Sigmoid colon (tissue), 7 donors: ENCODE data around the gene TMEM126A. TPM values are rescaled to one million over a fixed set of nuclear protein-coding genes. Genes with fewer than 3 reads are reported as not detected.

Experiments
- DNase-seq: peaks from one replicate; pipeline ENCODE4 v3.0.0-alpha.2; 2019
- H3K27ac ChIP-seq, 4 donors: fragments of 200-600 bp; sonication (generic); one replicate each; pipeline ENCODE4 v1.5.1; 2016 to 2019; ENCODE audit warnings: mild to moderate bottlenecking in 1 of 4
- H3K27me3 ChIP-seq, 3 donors: fragments of 200-600 bp; sonication (generic); one replicate each; pipeline ENCODE4 v1.5.1; 2019; ENCODE audit warnings: mild to moderate bottlenecking in 1 of 3
- H3K36me3 ChIP-seq, 4 donors: fragments of 200-600 bp; sonication (generic); one replicate each; pipeline ENCODE4 v1.5.1; 2016 to 2019
- H3K4me1 ChIP-seq, 4 donors: fragments of 200-600 bp; sonication (generic); one replicate each; pipeline ENCODE4 v1.5.1; 2017 to 2019
- H3K4me3 ChIP-seq, 4 donors: fragments of 200-600 bp; sonication (generic); one replicate each; pipeline ENCODE4 v1.5.1; 2017 to 2019; ENCODE audit warnings: mild to moderate bottlenecking in 2 of 4, moderate library complexity in 1 of 4
- H3K9me3 ChIP-seq, 4 donors: fragments of 200-600 bp in 3 of 4; sonication (generic) in 3 of 4; one replicate each; pipeline versions ENCODE4 v1.5.1 to v1.6.1; 2013 to 2019
- CTCF ChIP-seq, 4 experiments: fragments of 450-650 bp in 3 of 4; fragments of 200-600 bp in 1 of 4; IDR thresholded peaks; one replicate each; pipeline ENCODE4 v1.5.1; 2016 to 2019; ENCODE audit warnings: antibody characterized with exemption in 4 of 4, mild to moderate bottlenecking in 3 of 4, moderate library complexity in 2 of 4
- EP300 ChIP-seq, 4 donors: sonication (generic); formaldehyde crosslinking; IDR thresholded peaks; one replicate each; pipeline ENCODE4 v1.6.1; 2017; ENCODE audit warnings: antibody characterized with exemption in 4 of 4
- POLR2A ChIP-seq, 2 donors: fragments of 450-650 bp; IDR thresholded peaks; one replicate each; pipeline ENCODE4 v1.6.1; 2016; ENCODE audit warnings: antibody characterized with exemption in 2 of 2, mild to moderate bottlenecking in 2 of 2, moderate library complexity in 2 of 2
- POLR2AphosphoS5 ChIP-seq, 4 donors: sonication (generic); formaldehyde crosslinking; IDR thresholded peaks; one replicate each; pipeline ENCODE4 v1.6.1; 2017; ENCODE audit warnings: antibody characterized with exemption in 4 of 4
- WGBS, 2 donors: extraction: QIAGEN DNeasy Blood & Tissue Kit; methylation state at CpG; one replicate each; pipeline ENCODE4 v1.1.7; 2013; 5-methylcytosine and 5-hydroxymethylcytosine counted together
- intact Hi-C: fragments of 100-400 bp; cut with DNase I; formaldehyde crosslinking; loops from one replicate; pipeline ENCODE4 v1.15.1; 2023
- polyA plus RNA-seq, 3 donors: library from polyadenylated mRNA; stranded (reverse); fragments of 200-250 nt; gene quantifications; one replicate each; pipeline ENCODE4 v1.2.3, GENCODE V29; 2013
- total RNA-seq, 4 donors: library from RNA; depleted of rRNA; stranded (reverse); fragments of >200 nt; gene quantifications; one replicate each; pipeline ENCODE4 v1.1.0, GENCODE V29; 2016
- donor health status: healthy with polysubstance abuse.
- donor health status: Bipolar disorder and iron deficiency.
- donor health status: healthy.

Gene TMEM126A
- total and polyA plus RNA-seq, 7 donors: 21.0 to 46.2 (median 42.5) TPM

- 25 to 38% methylated on average over 43 of the region's 43 CpGs for WGBS, 2 donors
- no peaks in the 10 kb centered on the region for H3K27me3 ChIP-seq
- intact Hi-C loops: loop anchor here (10.0 kb wide), 3 partner anchors 172 to 382 kb away; partner anchors contain the start of genes CCDC83 and PICALM
- peak; percentile 84 for DNase-seq
- TF ChIP-seq POLR2AphosphoS5 (IDR thresholded peaks at IDR 0.05): peak in 2 of 4 donors; percentile 39
- no peak for TF ChIP-seq CTCF (IDR thresholded peaks at IDR 0.05)
- H3K9me3 ChIP-seq: no peaks in the 10 kb centered on the region
- H3K4me1 ChIP-seq: peaks cover 0 to 21% (median 12%) of the 10 kb centered on the region in 4 donors
- no peaks in the 10 kb centered on the region for H3K36me3 ChIP-seq
- peak overlapping the region; percentile 46 to 65 (median 63) for H3K4me3 ChIP-seq
- peak overlapping the region; percentile 32 to 66 (median 60) for H3K27ac ChIP-seq
These were observed 34.9 kb downstream of the TMEM126A start for GRCh38 chr11:85682330-85683305.

DNA sequence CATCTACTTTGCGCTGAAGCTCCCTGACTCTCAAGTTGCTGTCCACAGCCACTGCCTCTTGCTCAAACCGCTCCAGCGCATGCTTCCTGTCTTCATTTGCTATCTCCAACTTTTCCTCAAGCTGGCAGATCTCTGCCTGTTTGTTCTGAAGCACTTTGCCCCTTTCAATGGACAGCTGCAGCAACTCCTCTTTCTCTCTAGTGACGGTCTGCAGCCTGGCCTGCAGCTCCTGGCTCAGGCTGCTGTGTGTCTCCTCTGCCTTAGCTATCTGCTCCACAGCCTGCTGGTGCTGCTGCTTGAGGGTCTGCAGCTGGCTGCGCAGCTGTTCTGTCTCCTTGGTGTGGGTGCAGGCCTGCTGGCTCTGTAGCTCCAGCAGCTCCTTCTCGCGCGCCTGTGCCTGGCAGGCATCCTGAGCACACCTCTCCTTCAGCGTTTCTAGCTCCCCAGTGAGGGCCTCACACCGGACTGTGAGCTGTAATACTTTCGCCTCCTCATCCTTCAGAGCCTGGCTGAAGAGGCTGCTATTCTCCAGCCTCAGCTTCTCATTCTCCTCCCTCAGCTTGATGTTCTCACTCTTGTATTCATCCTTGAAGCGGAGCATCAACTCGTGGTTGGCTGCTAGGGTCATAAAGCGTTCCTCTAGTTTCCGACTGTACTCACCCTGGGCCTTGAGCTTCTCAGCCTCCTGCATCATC, 37.5 kb downstream of the TMEM126A start:
- WGBS, 2 donors: 74 to 80% methylated on average over 15 of the region's 15 CpGs
- Histone ChIP-seq H3K36me3 (no peaks in the 10 kb centered on the region), H3K27me3 (no peaks in the 10 kb centered on the region), H3K9me3 (no peaks in the 10 kb centered on the region), H3K4me3 (peak overlapping the region; percentile 24 to 51 (median 46)), H3K27ac (peak overlapping the region; percentile 78 to 82 (median 80)), H3K4me1 (peaks cover 0 to 21% (median 12%) of the 10 kb centered on the region in 4 donors)
- peak; percentile 70 for DNase-seq
- TF ChIP-seq CTCF (IDR thresholded peaks at IDR 0.05) (no peak), POLR2AphosphoS5 (IDR thresholded peaks at IDR 0.05) (peak in 2 of 4 donors; percentile 53 to 62)
- intact Hi-C loops: loop anchor here (5.0 to 10.0 kb wide), 4 partner anchors 58 to 380 kb away; partner anchors contain the start of genes CCDC83, DLG2, PICALM and TMEM126B

DNA sequence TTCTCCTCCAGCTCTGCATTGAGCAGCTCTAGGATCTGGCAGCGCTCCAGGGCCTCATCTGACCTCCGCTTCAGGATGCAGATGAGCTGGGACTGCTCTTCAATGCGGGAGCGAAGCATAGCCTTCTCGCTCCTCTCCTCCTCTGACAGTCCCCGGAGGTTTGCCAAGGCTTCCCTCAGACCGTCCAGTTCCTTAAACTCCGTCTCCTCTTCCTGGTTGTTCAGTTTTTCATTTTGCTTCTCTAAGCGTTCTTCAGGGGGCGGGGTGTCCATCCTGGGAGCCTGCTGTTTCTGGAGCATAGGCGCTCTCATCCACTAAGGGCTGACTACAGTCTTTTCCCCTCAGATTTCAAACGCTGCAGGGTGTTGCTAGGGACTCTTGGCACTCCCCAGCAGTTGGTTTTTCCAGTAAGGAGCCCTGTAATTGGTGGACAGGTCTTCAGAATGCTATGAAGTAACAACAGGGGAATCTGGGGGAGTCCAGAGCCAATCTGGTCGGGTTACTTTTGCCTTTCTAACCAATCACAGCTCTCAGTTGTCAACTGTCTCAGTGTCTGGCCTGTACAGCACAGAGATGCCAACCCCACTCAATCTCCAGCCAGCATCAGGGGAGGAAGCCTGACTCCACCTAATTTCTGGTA, 38.2 kb downstream of the TMEM126A start, which contains the start of gene CCDC89:
Gene CCDC89, minus strand, starts transcription at position 376 of the 640 bp plus-strand sequence. Its CDS starts 65 bp downstream, at position 311.
- Histone ChIP-seq H3K27me3 (no peaks in the 10 kb centered on the region), H3K4me3 (peak within 1 kb of the TSS; percentile 24 to 51 (median 46)), H3K36me3 (no peaks in the 10 kb centered on the region), H3K4me1 (peaks cover 0 to 21% (median 12%) of the 10 kb centered on the region in 4 donors), H3K27ac (peak within 1 kb of the TSS; percentile 78 to 82 (median 80)), H3K9me3 (no peaks in the 10 kb centered on the region)
- intact Hi-C loops: loop anchor here (2.0 to 10.0 kb wide), 5 partner anchors 21 to 379 kb away; partner anchors contain the start of genes CCDC83, CREBZF, DLG2 and PICALM
- TF ChIP-seq POLR2AphosphoS5 (IDR thresholded peaks at IDR 0.05): peak in 2 of 4 donors; percentile 39 to 50
- no peak for TF ChIP-seq POLR2A (IDR thresholded peaks at IDR 0.05)
- peak; percentile 92 for DNase-seq
- 62 to 78% methylated on average over 13 of the region's 13 CpGs for whole genome bisulfite sequencing, 2 donors

- no peaks in the 10 kb centered on the region for H3K27me3 ChIP-seq
- no peak overlapping the region for H3K27ac ChIP-seq
- WGBS, 2 donors: 98% methylated on average over 1 of the region's 1 CpG
- TF ChIP-seq POLR2A (IDR thresholded peaks at IDR 0.05): no peak
- no peak for TF ChIP-seq POLR2AphosphoS5 (IDR thresholded peaks at IDR 0.05)
- no peak for TF ChIP-seq CTCF (IDR thresholded peaks at IDR 0.05)
- TF ChIP-seq EP300 (IDR thresholded peaks at IDR 0.05): no peak
- no peak for DNase-seq
- H3K4me3 ChIP-seq: no peak overlapping the region
- H3K4me1 ChIP-seq: no peaks in the 10 kb centered on the region
- no peaks in the 10 kb centered on the region for H3K36me3 ChIP-seq
- no peaks in the 10 kb centered on the region for H3K9me3 ChIP-seq
- intact Hi-C loops: no loop called here
These were observed 46.7 kb downstream of the TMEM126A start for GRCh38 chr11:85694385-85694980.
